Iris pigment epithelial cell (primary cell): ENCODE results near the gene ZFAND3.
"Not testable (repeated sequence)": the region's sequence is repeated elsewhere in the genome, so short reads cannot be mapped to it uniquely, and the experiment has no call there.

Source experiments
- DNase-seq: peaks from one replicate; pipeline ENCODE4 v3.0.0-alpha.2; 2011; ENCODE audit warnings: low read depth

ZFAND3 gene

GRCh38 chr6:37936906-37937305 is 117.4 kb downstream of the ZFAND3 start:
- peak; percentile 30 for DNase-seq

DNA sequence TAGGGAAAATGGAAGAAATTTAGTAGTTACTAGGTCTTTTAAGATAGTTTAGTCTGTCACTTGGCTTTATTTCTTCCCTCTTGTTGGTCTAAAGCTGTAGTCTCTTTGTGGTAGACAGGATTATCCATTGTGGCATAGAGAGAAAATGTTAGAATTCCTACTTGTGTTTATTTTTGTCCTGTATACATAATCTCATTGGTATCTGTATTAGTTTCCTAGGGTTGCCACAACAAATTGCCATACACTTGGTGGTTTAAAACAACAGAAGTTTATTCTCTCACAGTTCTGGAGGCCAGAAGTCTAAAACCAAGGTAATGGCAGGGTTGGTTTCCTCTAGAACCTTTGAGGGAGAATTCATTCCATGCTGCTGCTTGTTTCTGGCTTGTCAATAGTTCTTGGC is 119.4 kb downstream of the ZFAND3 start:
- peak; percentile 18 for DNase-seq

DNA sequence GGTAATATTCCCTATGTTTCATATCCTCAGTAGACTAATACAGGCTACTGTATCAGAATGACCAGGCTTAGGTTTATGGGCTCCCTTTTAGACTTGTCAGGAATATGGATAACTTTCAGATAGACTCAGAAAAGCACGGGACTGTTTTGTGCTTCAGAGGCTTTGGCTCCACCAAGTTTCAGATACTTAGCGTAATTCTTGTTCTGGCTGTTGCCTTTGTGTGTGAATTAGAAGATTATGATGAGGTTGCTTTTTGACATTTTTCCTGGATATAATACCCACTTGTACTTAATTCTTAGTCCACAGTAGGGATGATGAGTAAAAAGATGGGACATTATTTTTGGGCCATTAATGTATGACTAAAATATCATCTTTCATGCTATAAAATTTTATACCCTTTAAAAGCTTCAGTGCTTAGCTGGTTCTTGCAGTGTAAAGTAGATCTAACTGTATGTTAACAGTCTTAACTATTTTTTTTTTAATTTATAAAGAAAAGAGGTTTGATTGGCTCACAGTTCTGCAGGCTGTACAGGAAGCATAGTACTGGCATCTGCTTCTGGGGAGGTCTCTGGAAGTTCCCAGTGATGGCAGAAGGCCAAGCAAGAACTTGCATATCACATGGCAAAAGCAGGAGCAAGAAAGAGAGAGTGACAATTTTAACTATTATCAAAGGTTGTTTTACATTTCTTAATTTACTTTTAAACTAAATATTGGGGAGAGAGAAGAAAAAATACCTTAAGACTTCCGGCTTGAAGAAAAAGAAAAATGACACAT is 120.7 kb downstream of the ZFAND3 start:
- DNase-seq = peak; percentile 83

GRCh38 chr6:37941871-37942270 is 122.3 kb downstream of the ZFAND3 start:
- DNase-seq = no peak

GRCh38 chr6:37942606-37943376 is 123.3 kb downstream of the ZFAND3 start:
- DNase-seq = no peak

- no peak for DNase-seq
Observed at GRCh38 chr6:37943436-37944058, 124.0 kb downstream of the ZFAND3 start.

DNA sequence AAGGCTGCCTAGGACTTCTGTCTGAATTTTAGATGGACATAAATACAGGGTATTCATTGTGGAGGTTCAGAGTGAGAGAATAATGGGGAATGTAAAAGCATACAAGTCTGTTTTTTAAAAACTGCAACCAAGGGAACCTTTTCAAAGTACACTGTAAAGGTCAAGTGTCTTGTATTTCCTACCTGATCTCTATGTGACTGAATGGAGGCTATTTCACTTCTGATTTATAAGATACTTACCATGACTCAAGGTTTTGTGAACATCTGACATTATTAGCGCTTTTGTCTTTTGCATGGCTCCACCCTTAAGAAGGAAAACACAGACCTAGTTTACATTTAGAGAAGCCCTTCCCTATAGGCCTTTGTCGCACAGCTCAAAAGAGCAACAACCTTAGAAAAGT is 126.5 kb downstream of the ZFAND3 start:
- no peak for DNase-seq

DNA sequence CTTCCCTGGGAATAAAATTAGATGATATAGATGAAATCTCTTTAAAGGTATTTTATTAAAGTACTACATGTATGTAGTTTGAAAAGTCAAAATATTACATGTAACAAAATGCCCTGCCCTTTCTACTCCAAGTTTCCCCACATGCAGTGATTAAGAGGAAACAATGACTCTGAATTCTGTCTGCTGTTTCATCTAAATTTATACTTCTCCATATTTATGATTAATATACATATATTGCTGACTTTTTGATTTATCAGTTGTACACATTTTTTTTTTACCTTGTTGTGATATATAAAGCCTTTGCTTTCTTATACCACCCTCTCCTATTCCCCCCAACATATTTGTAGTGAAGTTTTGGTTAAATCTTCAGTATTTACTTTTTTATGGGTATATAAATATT is 127.9 kb downstream of the ZFAND3 start:
- DNase-seq = no peak

- not testable (repeated sequence) for DNase-seq
Observed at GRCh38 chr6:37948584-37948983, 129.1 kb downstream of the ZFAND3 start.

- no peak for DNase-seq
Observed at GRCh38 chr6:37952027-37952426, 132.5 kb downstream of the ZFAND3 start.

- DNase-seq = no peak
Observed at GRCh38 chr6:37954791-37955190, 135.3 kb downstream of the ZFAND3 start.

- no peak for DNase-seq
Observed at GRCh38 chr6:37956711-37957275, 137.3 kb downstream of the ZFAND3 start.

GRCh38 chr6:37959061-37959460 is 139.5 kb downstream of the ZFAND3 start:
- no peak for DNase-seq

- DNase-seq = no peak
Observed at GRCh38 chr6:37960139-37960935, 140.8 kb downstream of the ZFAND3 start.

- not testable (repeated sequence) for DNase-seq
Observed at GRCh38 chr6:37962481-37963080, 143.1 kb downstream of the ZFAND3 start.

GRCh38 chr6:37965964-37966676 is 146.6 kb downstream of the ZFAND3 start:
- DNase-seq = peak; percentile 64

DNA sequence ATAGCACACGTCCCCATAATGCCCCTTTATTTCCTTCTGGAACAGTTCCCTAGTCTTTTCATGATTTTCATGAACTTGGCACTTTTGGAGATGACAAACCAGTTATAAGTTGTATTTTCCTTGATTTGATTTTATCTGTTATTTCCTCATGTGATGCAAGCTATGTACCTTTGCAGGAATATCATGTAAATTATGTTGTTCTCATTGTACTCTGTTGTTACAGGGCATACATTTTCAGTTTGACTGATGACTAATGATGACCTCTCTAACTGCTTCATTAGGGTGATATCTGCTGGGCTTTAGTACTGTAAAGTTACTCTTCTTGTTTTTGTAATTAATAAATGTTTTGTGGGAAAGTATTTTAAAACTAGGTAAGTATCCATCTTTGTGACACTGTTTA is 147.3 kb downstream of the ZFAND3 start:
- DNase-seq = no peak

DNA sequence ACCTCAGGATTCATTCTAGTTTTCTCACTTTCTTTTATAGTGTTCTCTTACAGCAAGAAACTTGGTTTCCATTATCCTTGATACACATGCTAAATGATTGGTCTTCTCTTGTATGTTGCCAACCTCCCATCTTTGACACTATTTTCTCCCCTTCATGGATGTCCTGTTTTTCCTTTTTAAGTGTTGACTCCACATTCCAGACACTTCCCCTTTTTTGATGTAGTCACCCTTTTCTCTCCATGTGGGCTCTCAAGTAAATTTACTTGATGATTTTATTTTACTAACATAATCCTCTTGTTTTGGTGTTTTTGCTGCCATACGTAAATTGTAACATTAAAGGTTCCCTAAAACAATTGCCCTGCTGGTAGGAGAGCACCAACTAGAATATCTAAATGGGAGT is 148.1 kb downstream of the ZFAND3 start:
- DNase-seq = no peak

GRCh38 chr6:37971266-37971665 is 151.7 kb downstream of the ZFAND3 start:
- DNase-seq = no peak

DNA sequence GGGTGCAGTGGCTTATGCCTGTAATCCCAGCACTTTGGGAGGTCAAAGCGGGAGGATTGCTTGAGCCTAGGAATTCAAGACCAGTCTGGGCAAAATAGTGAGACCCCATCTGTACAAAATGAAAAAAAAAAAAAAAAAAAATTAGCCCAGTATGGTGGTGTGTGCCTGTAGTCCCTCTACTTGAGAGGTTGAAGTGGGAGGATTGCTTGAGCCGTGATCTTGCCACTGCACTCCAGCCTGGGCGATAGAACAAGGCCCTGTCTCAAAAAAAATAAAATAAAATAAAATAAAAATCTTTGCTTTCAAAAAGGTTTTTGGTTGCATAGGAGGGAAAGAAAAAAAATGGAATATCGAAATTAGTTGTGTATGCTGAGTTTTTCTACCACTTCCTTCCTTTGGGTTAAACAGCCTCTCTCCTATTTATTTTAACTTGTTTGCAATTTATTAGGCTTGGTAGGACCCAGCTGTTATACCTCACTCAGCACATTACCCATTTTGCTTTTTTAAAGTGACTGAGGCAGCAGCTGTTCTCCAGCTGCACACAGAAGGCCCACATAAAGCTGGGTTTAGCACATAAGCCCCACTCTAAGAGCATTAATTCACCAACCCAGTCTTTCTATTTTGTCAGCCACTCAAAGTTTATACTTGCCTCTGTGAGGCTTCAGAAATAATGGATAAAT is 152.3 kb downstream of the ZFAND3 start:
- no peak for DNase-seq
